Parathyroid adenoma (tissue), 2 donors: ENCODE results near the gene PSMD4.

Source experiments
- H2AFZ ChIP-seq: fragments of 300-600 bp; sonication (generic); one replicate; pipeline ENCODE4 v1.7.0; 2017; ENCODE audit warnings: antibody characterized with exemption, mild to moderate bottlenecking
- H3K27ac ChIP-seq: fragments of 300-600 bp; sonication (generic); one replicate; pipeline ENCODE4 v1.7.0; 2017
- H3K27me3 ChIP-seq: fragments of 300-600 bp; sonication (generic); one replicate; pipeline ENCODE4 v1.7.0; 2017; ENCODE audit warnings: low read length; ENCODE audit not compliant: control insufficient read depth, insufficient read depth
- H3K36me3 ChIP-seq: fragments of 300-600 bp; sonication (generic); one replicate; pipeline ENCODE4 v1.7.0; 2017; ENCODE audit warnings: low read length; ENCODE audit not compliant: control insufficient read depth, insufficient read depth
- H3K4me1 ChIP-seq: fragments of 300-600 bp; sonication (generic); one replicate; pipeline ENCODE4 v1.7.0; 2017; ENCODE audit warnings: control low read depth
- H3K4me2 ChIP-seq: fragments of 300-600 bp; sonication (generic); one replicate; pipeline ENCODE4 v1.7.0; 2017; ENCODE audit warnings: low read length
- H3K4me3 ChIP-seq: fragments of 300-600 bp; sonication (generic); one replicate; pipeline ENCODE4 v1.7.0; 2017; ENCODE audit warnings: low read depth, low read length
- H3K79me2 ChIP-seq: fragments of 300-600 bp; sonication (generic); one replicate; pipeline ENCODE4 v1.7.0; 2017; ENCODE audit warnings: control low read depth
- H3K9ac ChIP-seq: fragments of 300-600 bp; sonication (generic); one replicate; pipeline ENCODE4 v1.7.0; 2017; ENCODE audit warnings: mild to moderate bottlenecking
- H3K9me3 ChIP-seq: fragments of 300-600 bp; sonication (generic); one replicate; pipeline ENCODE4 v1.7.0; 2017; ENCODE audit warnings: low read length; ENCODE audit not compliant: control insufficient read depth
- TF ChIP-seq, protein P1 (sequence below): fragments of 300-600 bp; sonication (generic); IDR thresholded peaks from one replicate; pipeline ENCODE4 v1.7.0; 2017; ENCODE audit warnings: antibody characterized with exemption, mild to moderate bottlenecking
- donor health status: primary hyperparathyroidism.

PSMD4 gene

GRCh38 chr1:151281969-151282882, 27.7 kb downstream of the PSMD4 start, which contains the start of gene ZNF687:
Gene ZNF687 (plus strand): TSS chr1:151282299. CDS start chr1:151286292, 3,993 bp downstream.
- H2AFZ ChIP-seq: peak within 1 kb of the TSS; percentile 93
- TF ChIP-seq, protein P1, sequence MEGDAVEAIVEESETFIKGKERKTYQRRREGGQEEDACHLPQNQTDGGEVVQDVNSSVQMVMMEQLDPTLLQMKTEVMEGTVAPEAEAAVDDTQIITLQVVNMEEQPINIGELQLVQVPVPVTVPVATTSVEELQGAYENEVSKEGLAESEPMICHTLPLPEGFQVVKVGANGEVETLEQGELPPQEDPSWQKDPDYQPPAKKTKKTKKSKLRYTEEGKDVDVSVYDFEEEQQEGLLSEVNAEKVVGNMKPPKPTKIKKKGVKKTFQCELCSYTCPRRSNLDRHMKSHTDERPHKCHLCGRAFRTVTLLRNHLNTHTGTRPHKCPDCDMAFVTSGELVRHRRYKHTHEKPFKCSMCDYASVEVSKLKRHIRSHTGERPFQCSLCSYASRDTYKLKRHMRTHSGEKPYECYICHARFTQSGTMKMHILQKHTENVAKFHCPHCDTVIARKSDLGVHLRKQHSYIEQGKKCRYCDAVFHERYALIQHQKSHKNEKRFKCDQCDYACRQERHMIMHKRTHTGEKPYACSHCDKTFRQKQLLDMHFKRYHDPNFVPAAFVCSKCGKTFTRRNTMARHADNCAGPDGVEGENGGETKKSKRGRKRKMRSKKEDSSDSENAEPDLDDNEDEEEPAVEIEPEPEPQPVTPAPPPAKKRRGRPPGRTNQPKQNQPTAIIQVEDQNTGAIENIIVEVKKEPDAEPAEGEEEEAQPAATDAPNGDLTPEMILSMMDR: no peak
- peaks cover 5% of the 10 kb centered on the region for H3K79me2 ChIP-seq
- H3K9me3 ChIP-seq: no peaks in the 10 kb centered on the region
- H3K27ac ChIP-seq: peak within 1 kb of the TSS; percentile 100
- H3K9ac ChIP-seq: peak within 1 kb of the TSS; percentile 76
- no peaks in the 10 kb centered on the region for H3K27me3 ChIP-seq
- peak within 1 kb of the TSS; percentile 100 for H3K4me2 ChIP-seq
- H3K36me3 ChIP-seq: no peaks in the 10 kb centered on the region
- H3K4me3 ChIP-seq: peak within 1 kb of the TSS; percentile 100
- peaks cover 4% of the 10 kb centered on the region for H3K4me1 ChIP-seq

GRCh38 chr1:151282883-151283725, 28.6 kb downstream of the PSMD4 start:
- H3K9ac ChIP-seq: peak overlapping the region; percentile 76
- H2AFZ ChIP-seq: peak overlapping the region; percentile 78
- peak overlapping the region; percentile 100 for H3K27ac ChIP-seq
- H3K36me3 ChIP-seq: no peaks in the 10 kb centered on the region
- peaks cover 5% of the 10 kb centered on the region for H3K79me2 ChIP-seq
- H3K4me2 ChIP-seq: peak overlapping the region; percentile 97
- H3K4me3 ChIP-seq: peak overlapping the region; percentile 100
- no peaks in the 10 kb centered on the region for H3K9me3 ChIP-seq
- TF ChIP-seq, protein P1: no peak
- no peaks in the 10 kb centered on the region for H3K27me3 ChIP-seq
- H3K4me1 ChIP-seq: peaks cover 4% of the 10 kb centered on the region

- Histone ChIP-seq H3K9ac (no peak overlapping the region), H3K4me2 (peak overlapping the region; percentile 97), H3K36me3 (no peaks in the 10 kb centered on the region), H3K27me3 (no peaks in the 10 kb centered on the region), H3K4me3 (peak overlapping the region; percentile 100), H3K9me3 (no peaks in the 10 kb centered on the region), H3K4me1 (peaks cover 4% of the 10 kb centered on the region), H2AFZ (no peak overlapping the region), H3K79me2 (peaks cover 8% of the 10 kb centered on the region), H3K27ac (peak overlapping the region; percentile 100)
- TF ChIP-seq, protein P1: no peak
Observed at GRCh38 chr1:151284013-151284577, 29.6 kb downstream of the PSMD4 start.

- H3K36me3 ChIP-seq: no peaks in the 10 kb centered on the region
Observed at GRCh38 chr1:151286619-151287340, 32.2 kb downstream of the PSMD4 start.

More at GRCh38 chr1:151286619-151287340, 32.2 kb downstream of the PSMD4 start:
- H3K27ac ChIP-seq: no peak overlapping the region
- no peaks in the 10 kb centered on the region for H3K9me3 ChIP-seq
- no peak overlapping the region for H2AFZ ChIP-seq
- no peak overlapping the region for H3K9ac ChIP-seq
- TF ChIP-seq, protein P1: no peak
- H3K4me3 ChIP-seq: no peak overlapping the region
- peaks cover 9% of the 10 kb centered on the region for H3K79me2 ChIP-seq
- H3K27me3 ChIP-seq: no peaks in the 10 kb centered on the region
- peaks cover 4% of the 10 kb centered on the region for H3K4me1 ChIP-seq
- H3K4me2 ChIP-seq: no peak overlapping the region
